ENCODE measurements around the gene TPM3.

TPM3 gene

GRCh38 chr1:154167461-154167860 is 24.4 kb downstream of the TPM3 start:
- peaks cover 6% of the 10 kb centered on the region for H3K4me1 ChIP-seq (ENCODE audit: control insufficient read depth, insufficient read depth, low read length, unreplicated experiment)
- H3K4me3 ChIP-seq (ENCODE audit: low read depth, low read length) = no peak overlapping the region
- no peak overlapping the region for H2AFZ ChIP-seq (ENCODE audit: low read length, unreplicated experiment)
- H3K27me3 ChIP-seq (ENCODE audit: insufficient read depth, low read length) = no peaks in the 10 kb centered on the region
- H3K79me2 ChIP-seq (ENCODE audit: control insufficient read depth, insufficient read depth, low read length, unreplicated experiment) = peaks cover 62% of the 10 kb centered on the region
- peaks cover 79% of the 10 kb centered on the region for H3K36me3 ChIP-seq (ENCODE audit: insufficient read depth, low read length)
- H3K27ac ChIP-seq (ENCODE audit: low read depth, low read length) = no peak overlapping the region

DNA sequence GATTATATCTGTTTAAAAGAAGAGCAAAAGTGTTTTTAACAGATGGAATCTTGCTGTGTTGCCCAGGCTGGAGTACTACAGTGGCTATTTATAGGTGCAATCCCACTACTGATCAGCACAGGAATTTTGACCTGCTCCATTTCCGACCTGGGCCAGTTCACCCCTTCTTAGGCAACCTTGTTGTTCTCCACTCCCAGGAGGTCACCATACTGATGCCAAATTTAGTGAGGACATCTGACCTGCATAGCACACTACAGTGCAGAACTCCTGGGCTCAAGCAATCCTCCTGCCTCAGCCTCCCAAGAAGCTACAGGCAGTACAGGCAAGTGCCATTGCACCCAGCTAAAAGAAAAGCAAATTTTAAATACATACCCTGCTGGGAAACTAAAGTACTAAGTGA is 25.7 kb downstream of the TPM3 start:
- Histone ChIP-seq H3K79me2 (ENCODE audit: control insufficient read depth, insufficient read depth, low read length, unreplicated experiment) (peaks cover 52% of the 10 kb centered on the region), H3K4me3 (ENCODE audit: low read depth, low read length) (no peak overlapping the region), H3K27me3 (ENCODE audit: insufficient read depth, low read length) (no peaks in the 10 kb centered on the region), H3K4me1 (ENCODE audit: control insufficient read depth, insufficient read depth, low read length, unreplicated experiment) (peaks cover 6% of the 10 kb centered on the region), H3K27ac (ENCODE audit: low read depth, low read length) (no peak overlapping the region), H3K36me3 (ENCODE audit: insufficient read depth, low read length) (peaks cover 74% of the 10 kb centered on the region), H2AFZ (ENCODE audit: low read length, unreplicated experiment) (no peak overlapping the region)

GRCh38 chr1:154159554-154159953 is 32.3 kb downstream of the TPM3 start:
- Histone ChIP-seq H3K79me2 (ENCODE audit: control insufficient read depth, insufficient read depth, low read length, unreplicated experiment) (peaks cover 23% of the 10 kb centered on the region), H3K4me1 (ENCODE audit: control insufficient read depth, insufficient read depth, low read length, unreplicated experiment) (peaks cover 14% of the 10 kb centered on the region), H3K36me3 (ENCODE audit: insufficient read depth, low read length) (peaks cover 52% of the 10 kb centered on the region)

GRCh38 chr1:154158307-154159125 is 33.4 kb downstream of the TPM3 start:
- no peak overlapping the region for H2AFZ ChIP-seq (ENCODE audit: low read length, unreplicated experiment)
- no peak overlapping the region for H3K4me3 ChIP-seq (ENCODE audit: low read depth, low read length)

More at GRCh38 chr1:154159554-154159953, 32.3 kb downstream of the TPM3 start:
- no peak overlapping the region for H3K4me3 ChIP-seq (ENCODE audit: low read depth, low read length)
- no peak overlapping the region for H2AFZ ChIP-seq (ENCODE audit: low read length, unreplicated experiment)
- no peak overlapping the region for H3K27ac ChIP-seq (ENCODE audit: low read depth, low read length)
- H3K27me3 ChIP-seq (ENCODE audit: insufficient read depth, low read length) = no peaks in the 10 kb centered on the region

GRCh38 chr1:154157520-154158306 is 34.2 kb downstream of the TPM3 start:
- Histone ChIP-seq H3K27me3 (ENCODE audit: insufficient read depth, low read length) (no peaks in the 10 kb centered on the region), H2AFZ (ENCODE audit: low read length, unreplicated experiment) (no peak overlapping the region), H3K4me1 (ENCODE audit: control insufficient read depth, insufficient read depth, low read length, unreplicated experiment) (peaks cover 14% of the 10 kb centered on the region), H3K79me2 (ENCODE audit: control insufficient read depth, insufficient read depth, low read length, unreplicated experiment) (peaks cover 15% of the 10 kb centered on the region), H3K27ac (ENCODE audit: low read depth, low read length) (peak overlapping the region; percentile 23; the same call in 1 of the 2 replicates), H3K4me3 (ENCODE audit: low read depth, low read length) (no peak overlapping the region), H3K36me3 (ENCODE audit: insufficient read depth, low read length) (peaks cover 41% of the 10 kb centered on the region)

More at GRCh38 chr1:154158307-154159125, 33.4 kb downstream of the TPM3 start:
- H3K36me3 ChIP-seq (ENCODE audit: insufficient read depth, low read length) = peaks cover 46% of the 10 kb centered on the region
- H3K79me2 ChIP-seq (ENCODE audit: control insufficient read depth, insufficient read depth, low read length, unreplicated experiment) = peaks cover 15% of the 10 kb centered on the region
- H3K27ac ChIP-seq (ENCODE audit: low read depth, low read length) = peak overlapping the region; percentile 23; the same call in 1 of the 2 replicates
- H3K4me1 ChIP-seq (ENCODE audit: control insufficient read depth, insufficient read depth, low read length, unreplicated experiment) = peaks cover 14% of the 10 kb centered on the region
- H3K27me3 ChIP-seq (ENCODE audit: insufficient read depth, low read length) = no peaks in the 10 kb centered on the region

DNA sequence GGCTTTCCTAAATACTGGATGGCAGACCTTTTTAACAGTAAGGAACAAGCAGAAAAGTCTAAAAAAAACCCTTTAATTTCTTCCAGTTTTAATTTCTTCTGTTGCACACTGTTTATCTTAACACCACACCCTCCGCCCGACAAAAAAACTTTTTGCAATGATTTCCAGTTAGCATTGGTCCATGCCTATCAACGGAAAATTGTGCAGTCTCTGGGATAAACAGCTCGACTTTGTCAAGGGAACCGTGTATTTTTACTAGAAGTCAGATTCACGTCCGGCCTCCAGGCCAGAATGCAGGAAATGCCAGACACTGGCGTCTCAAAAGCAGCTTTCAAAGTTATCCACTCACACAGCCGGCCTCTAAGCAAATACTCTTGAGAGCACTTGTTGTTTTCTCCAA is 36.6 kb downstream of the TPM3 start:
- H3K27me3 ChIP-seq (ENCODE audit: insufficient read depth, low read length) = no peaks in the 10 kb centered on the region
- peaks cover 5% of the 10 kb centered on the region for H3K79me2 ChIP-seq (ENCODE audit: control insufficient read depth, insufficient read depth, low read length, unreplicated experiment)
- H3K4me1 ChIP-seq (ENCODE audit: control insufficient read depth, insufficient read depth, low read length, unreplicated experiment) = peaks cover 13% of the 10 kb centered on the region
- H2AFZ ChIP-seq (ENCODE audit: low read length, unreplicated experiment) = no peak overlapping the region
- peaks cover 24% of the 10 kb centered on the region for H3K36me3 ChIP-seq (ENCODE audit: insufficient read depth, low read length)
- H3K27ac ChIP-seq (ENCODE audit: low read depth, low read length) = no peak overlapping the region
- no peak overlapping the region for H3K4me3 ChIP-seq (ENCODE audit: low read depth, low read length)

GRCh38 chr1:154154534-154155191 is 37.2 kb downstream of the TPM3 start, which contains the start of gene NUP210L:
Gene NUP210L (minus strand): TSS chr1:154155073.
- Histone ChIP-seq H3K4me3 (ENCODE audit: low read depth, low read length) (no peak within 1 kb of the TSS), H3K4me1 (ENCODE audit: control insufficient read depth, insufficient read depth, low read length, unreplicated experiment) (peaks cover 12% of the 10 kb centered on the region), H3K27me3 (ENCODE audit: insufficient read depth, low read length) (no peaks in the 10 kb centered on the region), H3K79me2 (ENCODE audit: control insufficient read depth, insufficient read depth, low read length, unreplicated experiment) (peaks cover 3% of the 10 kb centered on the region), H3K27ac (ENCODE audit: low read depth, low read length) (no peak within 1 kb of the TSS), H2AFZ (ENCODE audit: low read length, unreplicated experiment) (no peak within 1 kb of the TSS), H3K36me3 (ENCODE audit: insufficient read depth, low read length) (peaks cover 21% of the 10 kb centered on the region)

- H3K4me3 ChIP-seq (ENCODE audit: low read depth, low read length) = no peak overlapping the region
- no peak overlapping the region for H2AFZ ChIP-seq (ENCODE audit: low read length, unreplicated experiment)
- no peaks in the 10 kb centered on the region for H3K27me3 ChIP-seq (ENCODE audit: insufficient read depth, low read length)
- peaks cover 21% of the 10 kb centered on the region for H3K36me3 ChIP-seq (ENCODE audit: insufficient read depth, low read length)
- peaks cover 3% of the 10 kb centered on the region for H3K79me2 ChIP-seq (ENCODE audit: control insufficient read depth, insufficient read depth, low read length, unreplicated experiment)
- no peak overlapping the region for H3K27ac ChIP-seq (ENCODE audit: low read depth, low read length)
- peaks cover 12% of the 10 kb centered on the region for H3K4me1 ChIP-seq (ENCODE audit: control insufficient read depth, insufficient read depth, low read length, unreplicated experiment)
Observed at GRCh38 chr1:154154053-154154452, 37.8 kb downstream of the TPM3 start.

GRCh38 chr1:154151311-154151710 is 40.6 kb downstream of the TPM3 start:
- no peak overlapping the region for H3K27ac ChIP-seq (ENCODE audit: low read depth, low read length)
- H2AFZ ChIP-seq (ENCODE audit: low read length, unreplicated experiment) = no peak overlapping the region
- no peaks in the 10 kb centered on the region for H3K27me3 ChIP-seq (ENCODE audit: insufficient read depth, low read length)
- no peaks in the 10 kb centered on the region for H3K79me2 ChIP-seq (ENCODE audit: control insufficient read depth, insufficient read depth, low read length, unreplicated experiment)
- H3K36me3 ChIP-seq (ENCODE audit: insufficient read depth, low read length) = peaks cover 12% of the 10 kb centered on the region; the same call in 1 of the 2 replicates
- H3K4me3 ChIP-seq (ENCODE audit: low read depth, low read length) = no peak overlapping the region
- peaks cover 6% of the 10 kb centered on the region for H3K4me1 ChIP-seq (ENCODE audit: control insufficient read depth, insufficient read depth, low read length, unreplicated experiment)

- Histone ChIP-seq H3K4me3 (ENCODE audit: low read depth, low read length) (no peak overlapping the region), H2AFZ (ENCODE audit: low read length, unreplicated experiment) (no peak overlapping the region), H3K36me3 (ENCODE audit: insufficient read depth, low read length) (no peaks in the 10 kb centered on the region), H3K27ac (ENCODE audit: low read depth, low read length) (no peak overlapping the region), H3K4me1 (ENCODE audit: control insufficient read depth, insufficient read depth, low read length, unreplicated experiment) (peaks cover 6% of the 10 kb centered on the region), H3K27me3 (ENCODE audit: insufficient read depth, low read length) (no peaks in the 10 kb centered on the region), H3K79me2 (ENCODE audit: control insufficient read depth, insufficient read depth, low read length, unreplicated experiment) (no peaks in the 10 kb centered on the region)
Observed at GRCh38 chr1:154148807-154149206, 43.1 kb downstream of the TPM3 start.

Data from ACC112 (cell line).